Liver (tissue), 9 donors: Measurements from ENCODE around the gene IFNA1. TPM values are rescaled to one million over a fixed set of nuclear protein-coding genes. Genes with fewer than 3 reads are reported as not detected.
A peak's percentile ranks its signal among the peaks of the same experiment; 100 is the strongest.

Experiments used
- DNase-seq: peaks from one replicate; pipeline ENCODE4 v3.0.0-alpha.2; 2017; ENCODE audit warnings: low spot score
- H3K27ac ChIP-seq, 2 donors: one replicate each; pipeline ENCODE4 v1.7.0; 2013; ENCODE audit warnings: inconsistent platforms in 2 of 2, low read length in 2 of 2, control low read depth in 1 of 2, low read depth in 1 of 2, mild to moderate bottlenecking in 1 of 2
- H3K27me3 ChIP-seq, 4 donors: one replicate each; pipeline versions ENCODE4 v1.6.1 to v1.7.0; 2013; ENCODE audit warnings: low read length in 3 of 4, inconsistent platforms in 1 of 4, mild to moderate bottlenecking in 1 of 4, moderate library complexity in 1 of 4; ENCODE audit not compliant: control insufficient read depth in 4 of 4, insufficient read depth in 4 of 4
- H3K36me3 ChIP-seq, 4 donors: one replicate each; pipeline versions ENCODE4 v1.6.1 to v1.7.0; 2013; ENCODE audit warnings: low read length in 3 of 4, mild to moderate bottlenecking in 3 of 4, low read depth in 1 of 4, moderate library complexity in 1 of 4; ENCODE audit not compliant: control insufficient read depth in 4 of 4, insufficient read depth in 3 of 4
- H3K4me1 ChIP-seq, 4 donors: one replicate each; pipeline versions ENCODE4 v1.6.1 to v1.7.0; 2013; ENCODE audit warnings: low read length in 3 of 4, mild to moderate bottlenecking in 3 of 4, moderate library complexity in 1 of 4; ENCODE audit not compliant: control insufficient read depth in 4 of 4, insufficient read depth in 4 of 4
- H3K4me3 ChIP-seq, 3 donors: one replicate each; pipeline versions ENCODE4 v1.6.1 to v1.7.0; 2013; ENCODE audit warnings: low read length in 3 of 3, control low read depth in 1 of 3, low read depth in 1 of 3, mild to moderate bottlenecking in 1 of 3
- H3K9ac ChIP-seq, 2 donors: one replicate each; pipeline ENCODE4 v1.7.0; 2013; ENCODE audit warnings: low read length in 2 of 2, mild to moderate bottlenecking in 2 of 2, moderate library complexity in 2 of 2, control low read depth in 1 of 2, low read depth in 1 of 2
- H3K9me3 ChIP-seq, 4 donors: one replicate each; pipeline versions ENCODE4 v1.6.1 to v1.7.0; 2013; ENCODE audit warnings: low read length in 3 of 4; ENCODE audit not compliant: control insufficient read depth in 4 of 4
- CTCF ChIP-seq: fragments of 150-350 bp; IDR thresholded peaks from 2 replicates; pipeline ENCODE4 v1.5.1; 2017; ENCODE audit warnings: improper control_type of control experiment, low read depth, low read length; ENCODE audit not compliant: missing input control
- EGR1 ChIP-seq, 2 donors: IDR thresholded peaks; 2 replicates each; pipeline ENCODE4 v1.6.1; 2016 to 2018; ENCODE audit warnings: antibody characterized with exemption in 2 of 2, low read depth in 2 of 2
- HNF4A ChIP-seq, 2 donors: conservative IDR thresholded peaks; 2 replicates each; pipeline ENCODE4 v1.6.1; 2016; ENCODE audit warnings: antibody characterized with exemption in 2 of 2, mild to moderate bottlenecking in 2 of 2
- JUND ChIP-seq, 2 donors: IDR thresholded peaks; 2 replicates each; pipeline ENCODE4 v1.6.1; 2016; ENCODE audit warnings: antibody characterized with exemption in 2 of 2
- MAX ChIP-seq: IDR thresholded peaks from 2 replicates; pipeline ENCODE4 v1.6.1; 2016; ENCODE audit warnings: antibody characterized with exemption
- NR2F2 ChIP-seq: IDR thresholded peaks from 2 replicates; pipeline ENCODE4 v1.6.1; 2016; ENCODE audit warnings: antibody characterized with exemption
- RAD21 ChIP-seq, 2 donors: IDR thresholded peaks; 2 replicates each; pipeline ENCODE4 v1.6.1; 2016; ENCODE audit warnings: antibody characterized with exemption in 2 of 2, mild to moderate bottlenecking in 2 of 2
- REST ChIP-seq: IDR thresholded peaks from 2 replicates; pipeline ENCODE4 v1.6.1; 2016; ENCODE audit warnings: antibody characterized with exemption, mild to moderate bottlenecking
- SP1 ChIP-seq: IDR thresholded peaks from 2 replicates; pipeline ENCODE4 v1.6.1; 2018; ENCODE audit warnings: antibody characterized with exemption, mild to moderate bottlenecking
- TAF1 ChIP-seq: conservative IDR thresholded peaks from 2 replicates; pipeline ENCODE4 v1.6.1; 2016; ENCODE audit warnings: antibody characterized with exemption, mild to moderate bottlenecking
- YY1 ChIP-seq: IDR thresholded peaks from 2 replicates; pipeline ENCODE4 v1.6.1; 2016; ENCODE audit warnings: antibody characterized with exemption, mild to moderate bottlenecking
- WGBS: extraction: QIAGEN DNeasy Blood & Tissue Kit; methylation state at CpG from one replicate; pipeline ENCODE4 v1.1.7; 2013; 5-methylcytosine and 5-hydroxymethylcytosine counted together
- polyA plus RNA-seq, 2 donors: library from polyadenylated mRNA; stranded (reverse) in 1 of 2; unstranded in 1 of 2; fragments of 200-250 nt in 1 of 2; fragments of >200 nt in 1 of 2; fragmentation: Nextera tagmentation in 1 of 2; extraction: Ambion mirVana in 1 of 2; gene quantifications; one replicate each; pipeline versions ENCODE4 v1.2.1 to v1.2.3, GENCODE V29; 2013 to 2015
- total RNA-seq, 2 donors: library from RNA; depleted of rRNA; stranded (reverse); fragments of >200 nt; gene quantifications; one replicate each; pipeline ENCODE4 v1.2.3, GENCODE V29; 2014
- donor health status: healthy.
- donor health status: healthy.
- donor health status: healthy.
- donor health status: healthy.
- donor health status: healthy.

IFNA1 gene
- not detected for total RNA-seq
- not detected for polyA plus RNA-seq

DNA sequence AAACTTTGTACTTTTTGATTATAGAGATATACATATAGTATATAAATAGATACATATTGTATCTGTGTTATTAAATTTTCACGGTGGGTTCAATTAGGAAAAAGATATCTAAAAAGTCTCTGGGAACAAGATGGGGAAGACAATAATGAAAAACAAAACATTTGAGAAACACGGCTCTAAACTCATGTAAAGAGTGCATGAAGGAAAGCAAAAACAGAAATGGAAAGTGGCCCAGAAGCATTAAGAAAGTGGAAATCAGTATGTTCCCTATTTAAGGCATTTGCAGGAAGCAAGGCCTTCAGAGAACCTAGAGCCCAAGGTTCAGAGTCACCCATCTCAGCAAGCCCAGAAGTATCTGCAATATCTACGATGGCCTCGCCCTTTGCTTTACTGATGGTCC is at the start of gene IFNA1:
TSS of gene IFNA1 (plus strand) at position 301 of the 400 bp plus-strand sequence. CDS start at position 370, 69 bp downstream.
- peaks cover 0 to 3% (median 0%) of the 10 kb centered on the region in 4 donors for H3K9me3 ChIP-seq
- DNase-seq, result no peak
- no peaks in the 10 kb centered on the region for H3K36me3 ChIP-seq
- no peak within 1 kb of the TSS for H3K27ac ChIP-seq
- H3K4me3 ChIP-seq, result no peak within 1 kb of the TSS
- 89% methylated on average over 4 of the region's 4 CpGs for WGBS
- no peak within 1 kb of the TSS for H3K9ac ChIP-seq
- peaks cover 0 to 8% (median 3%) of the 10 kb centered on the region in 4 donors for H3K27me3 ChIP-seq
- TF ChIP-seq REST (no peak), EGR1 (IDR thresholded peaks at IDR 0.05; ENCODE audit: low read depth in 2 of 2) (no peak), MAX (no peak), SP1 (no peak)
- H3K4me1 ChIP-seq, result no peaks in the 10 kb centered on the region

DNA sequence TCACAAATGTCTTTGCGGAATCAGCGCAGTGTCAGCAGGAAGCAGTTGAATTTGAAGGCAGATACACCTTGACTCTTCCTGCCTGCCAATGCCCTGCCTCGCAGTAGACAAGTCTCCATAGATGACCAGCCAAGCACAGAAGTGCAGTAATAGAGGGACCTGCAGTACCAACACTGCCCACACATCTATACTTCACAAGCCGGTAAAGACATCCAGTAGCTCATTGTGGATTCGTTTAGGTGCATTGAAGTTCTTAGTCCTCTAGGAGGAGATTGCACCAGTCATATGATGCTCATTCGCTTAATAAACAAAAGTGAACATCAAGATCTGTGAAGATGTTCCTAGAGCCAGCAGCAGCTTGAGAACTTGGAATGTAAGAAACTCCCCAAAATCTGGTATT is 48.0 kb upstream of the IFNA1 start:
- Histone ChIP-seq H3K27me3 (peaks cover 0 to 10% (median 3%) of the 10 kb centered on the region in 4 donors), H3K36me3 (no peaks in the 10 kb centered on the region), H3K27ac (no peak overlapping the region), H3K9me3 (no peaks in the 10 kb centered on the region), H3K4me3 (no peak overlapping the region), H3K4me1 (peaks cover 0 to 9% (median 5%) of the 10 kb centered on the region in 4 donors), H3K9ac (no peak overlapping the region)
- 79% methylated on average over 6 of the region's 6 CpGs for WGBS
- no peak for DNase-seq
- peak; percentile 27 for TF ChIP-seq CTCF
- no peak for TF ChIP-seq HNF4A (conservative IDR thresholded peaks at IDR 0.05)

GRCh38 chr9:21395778-21396717 is 44.2 kb upstream of the IFNA1 start:
- peak overlapping the region in 2 of 3 donors; percentile 49 to 54 for H3K4me3 ChIP-seq
- no peak overlapping the region for H3K9ac ChIP-seq
- H3K4me1 ChIP-seq, result peaks cover 0 to 9% (median 5%) of the 10 kb centered on the region in 4 donors
- no peaks in the 10 kb centered on the region for H3K36me3 ChIP-seq
- H3K9me3 ChIP-seq, result no peaks in the 10 kb centered on the region
- 6% methylated on average over 40 of the region's 40 CpGs for WGBS
- H3K27ac ChIP-seq, result no peak overlapping the region
- H3K27me3 ChIP-seq, result peaks cover 0 to 4% (median 1%) of the 10 kb centered on the region in 4 donors
- DNase-seq, result peak; percentile 55
- TF ChIP-seq EGR1 (IDR thresholded peaks at IDR 0.05; ENCODE audit: low read depth in 2 of 2) (no peak), YY1 (no peak), NR2F2 (no peak), TAF1 (no peak), RAD21 (IDR thresholded peaks at IDR 0.05) (peak; percentile 62 to 72), JUND (IDR thresholded peaks at IDR 0.05) (no peak), REST (no peak), CTCF (peak; percentile 62)
